HepG2 (cell line): ENCODE results near the gene USP10. TPM values are rescaled to one million over a fixed set of nuclear protein-coding genes. Genes with fewer than 3 reads are reported as not detected.

ENCODE experiments used
- ATAC-seq: fragments of 200-7000 bp; cut with Tn5 transposase; 3 replicates; pipeline ENCODE4 v1.9.1; 2020; ENCODE audit warnings: mild to moderate bottlenecking, moderate library complexity
- BruUV-seq: library from RNA; stranded (reverse); fragments of 400-500 nt; replicated peaks from 2 replicates; lab custom pipeline; 2021; lab: Mats Ljungman, UMichigan
- CTCF ChIA-PET: fragments of 300-600 bp; formaldehyde crosslinking; extraction: SDS; loops from one replicate; lab custom pipeline; 2021; ENCODE audit warnings: low total read pairs, inconsistent platforms, low intra/inter-chr PET ratio; lab: Yijun Ruan, JAX
- POLR2A ChIA-PET: fragments of 350-600 bp; sonication (Branson Sonifier 250); formaldehyde crosslinking; loops from one replicate; lab custom pipeline; 2020; ENCODE audit warnings: antibody characterized with exemption, inconsistent platforms; lab: Yijun Ruan, JAX
- DNase-seq: peaks from one replicate; pipeline ENCODE4 v3.0.0-alpha.2; 2015; ENCODE audit warnings: low spot score
- FAIRE-seq: peaks from 3 replicates; lab custom pipeline; 2011; peaks lifted over from hg19 to GRCh38; lab: Jason Lieb, UNC
- H2AFZ ChIP-seq: one replicate; pipeline ENCODE4 v1.6.1; 2011; ENCODE audit warnings: low read length, inconsistent platforms
- H3K27ac ChIP-seq: fragments of 300-600 bp; 3 replicates; pipeline ENCODE4 v1.8.0; 2011; ENCODE audit warnings: mixed run types, mild to moderate bottlenecking, mixed read lengths, low read length, inconsistent platforms; ENCODE audit not compliant: insufficient read depth; ENCODE audit errors: extremely low read length
- H3K27me3 ChIP-seq, 2 experiments: fragments of 200-600 bp in 1 of 2; 2 replicates in 1 of 2; 3 replicates in 1 of 2; pipeline versions ENCODE4 v1.6.0 to v1.8.0; 2011; ENCODE audit warnings: low read length in 2 of 2, mild to moderate bottlenecking in 2 of 2, moderate library complexity in 2 of 2, inconsistent platforms in 1 of 2; ENCODE audit not compliant: insufficient read depth in 2 of 2, control insufficient read depth in 1 of 2
- H3K36me3 ChIP-seq, 2 experiments: fragments of 200-600 bp in 1 of 2; replicated peaks in 1 of 2; 2 replicates in 1 of 2; 3 replicates in 1 of 2; pipeline versions ENCODE4 v1.5.1 to v1.8.0; 2011; ENCODE audit warnings: low read length in 2 of 2, inconsistent platforms in 1 of 2; ENCODE audit not compliant: insufficient read depth in 2 of 2, control insufficient read depth in 1 of 2
- H3K4me1 ChIP-seq: 2 replicates; pipeline ENCODE4 v1.5.1; 2012; ENCODE audit warnings: low read length, inconsistent platforms; ENCODE audit not compliant: insufficient read depth
- H3K4me2 ChIP-seq: 2 replicates; pipeline ENCODE4 v1.6.0; 2011; ENCODE audit warnings: low read depth, low read length, inconsistent platforms
- H3K4me3 ChIP-seq, 3 experiments: fragments of 200-600 bp in 1 of 3; sonication (generic), shearing (Covaris generic) in 1 of 3; replicated peaks in 1 of 3; 2 replicates each; pipeline ENCODE4 v1.5.1; 2011 to 2016; ENCODE audit warnings: low read length in 3 of 3, inconsistent platforms in 2 of 3, low read depth in 2 of 3, mild to moderate bottlenecking in 2 of 3, control low read depth in 1 of 3, mixed read lengths in 1 of 3; ENCODE audit not compliant: insufficient read depth in 1 of 3
- H3K79me2 ChIP-seq: one replicate; pipeline ENCODE4 v1.6.1; 2011; ENCODE audit warnings: low read length, inconsistent platforms; ENCODE audit not compliant: insufficient read depth
- H3K9ac ChIP-seq: 2 replicates; pipeline ENCODE4 v1.6.0; 2011; ENCODE audit warnings: mild to moderate bottlenecking, low read depth, low read length, inconsistent platforms; ENCODE audit not compliant: insufficient read depth
- H3K9me3 ChIP-seq: 2 replicates; pipeline ENCODE4 v1.5.1; 2012; ENCODE audit warnings: mild to moderate bottlenecking, low read length
- H4K20me1 ChIP-seq: 2 replicates; pipeline ENCODE4 v1.6.0; 2011; ENCODE audit warnings: inconsistent platforms, mild to moderate bottlenecking, low read length, moderate library complexity; ENCODE audit not compliant: insufficient read depth
- AGO2 ChIP-seq: fragments of 200-400 bp; formaldehyde crosslinking; optimal IDR thresholded peaks from 2 replicates; pipeline ENCODE3; 2017; ENCODE audit warnings: mild to moderate bottlenecking, low read depth, low read length, moderate library complexity
- BRCA1 ChIP-seq: sonication (generic); formaldehyde crosslinking; IDR thresholded peaks from 2 replicates; pipeline ENCODE4 v1.4.0; 2020; ENCODE audit warnings: missing genetic modification reagents
- HNRNPL ChIP-seq: fragments of 200-400 bp; formaldehyde crosslinking; IDR thresholded peaks from 2 replicates; pipeline ENCODE4 v1.6.1; 2017; ENCODE audit warnings: mild to moderate bottlenecking, low read depth, low read length
- MEIS1 ChIP-seq: sonication (generic); formaldehyde crosslinking; IDR thresholded peaks from 2 replicates; pipeline ENCODE4 v1.9.0; 2021; ENCODE audit warnings: mild to moderate bottlenecking, missing genetic modification reagents, moderate library complexity, borderline replicate concordance
- NPAS2 ChIP-seq: sonication (generic); formaldehyde crosslinking; IDR thresholded peaks from 2 replicates; pipeline ENCODE4 v1.8.0; 2022; ENCODE audit warnings: mild to moderate bottlenecking, missing genetic modification reagents, borderline replicate concordance
- ZBTB42 ChIP-seq: sonication (generic); formaldehyde crosslinking; IDR thresholded peaks from 2 replicates; pipeline ENCODE4 v1.5.0; 2020; ENCODE audit warnings: mild to moderate bottlenecking, missing genetic modification reagents
- ZNF230 ChIP-seq: sonication (generic); formaldehyde crosslinking; IDR thresholded peaks from 2 replicates; pipeline ENCODE4 v1.4.0; 2020; ENCODE audit warnings: mild to moderate bottlenecking, missing genetic modification reagents
- ZNF333 ChIP-seq: sonication (generic); formaldehyde crosslinking; IDR thresholded peaks from 2 replicates; pipeline ENCODE4 v1.4.0; 2020; ENCODE audit warnings: mild to moderate bottlenecking, missing genetic modification reagents, borderline replicate concordance
- ZNF605 ChIP-seq: sonication (generic); formaldehyde crosslinking; IDR thresholded peaks from 2 replicates; pipeline ENCODE4 v1.8.0; 2022; ENCODE audit warnings: mild to moderate bottlenecking, missing genetic modification reagents
- ZNF644 ChIP-seq: IDR thresholded peaks from 2 replicates; pipeline ENCODE4 v1.6.1; 2016; ENCODE audit warnings: low read depth
- WGBS: methylation state at CpG from one replicate; pipeline ENCODE4 v1.1.6; 2017; ENCODE audit warnings: low lambda C conversion rate; 5-methylcytosine and 5-hydroxymethylcytosine counted together
- in situ Hi-C: cut with HindIII; loops from 2 replicates; pipeline ENCODE4 v1.10.0; 2017; ENCODE audit warnings: low pct_unique_long_range_greater_than_20kb; ENCODE audit not compliant: extremely low pct_ligation_motif_present
- intact Hi-C: fragments of 100-400 bp; cut with micrococcal nuclease; formaldehyde crosslinking; loops from one replicate; pipeline ENCODE4 v1.10.0; 2022; ENCODE audit not compliant: unreplicated experiment
- polyA plus RNA-seq, 8 experiments: library from polyadenylated mRNA; depleted of rRNA in 3 of 8; stranded (reverse) in 7 of 8; unstranded in 1 of 8; fragments of >200 nt; fragmentation: Illumina TruSeq in 4 of 8; extraction: Trizol in 4 of 8; gene quantifications; 2 replicates each; pipeline versions ENCODE4 v1.2.1 to v1.2.3, GENCODE V29; 2011 to 2016; ENCODE audit warnings: low read depth in 4 of 8, missing spikeins in 1 of 8, mixed read lengths in 1 of 8; ENCODE audit not compliant: insufficient read depth in 1 of 8
- total RNA-seq, 5 experiments: library from RNA; depleted of rRNA; stranded (reverse); fragments of >200 nt; fragmentation: Illumina TruSeq; extraction: Trizol; gene quantifications; 2 replicates each; pipeline ENCODE4 v1.2.3, GENCODE V29; 2016; ENCODE audit warnings: low read depth in 1 of 5
- TF ChIP-seq, protein P1 (sequence below), 2 experiments: IDR thresholded peaks; 2 replicates each; pipeline ENCODE4 v1.6.1; 2011 to 2012; ENCODE audit warnings: low read length in 2 of 2, borderline replicate concordance in 1 of 2, low read depth in 1 of 2, mild to moderate bottlenecking in 1 of 2, moderate library complexity in 1 of 2

The USP10 gene
- total and polyA plus RNA-seq, 2 of the 13 experiments (the other 11 are each of a cell fraction or from before 2014, with no cell fraction given), result 79.1 to 122 TPM

DNA sequence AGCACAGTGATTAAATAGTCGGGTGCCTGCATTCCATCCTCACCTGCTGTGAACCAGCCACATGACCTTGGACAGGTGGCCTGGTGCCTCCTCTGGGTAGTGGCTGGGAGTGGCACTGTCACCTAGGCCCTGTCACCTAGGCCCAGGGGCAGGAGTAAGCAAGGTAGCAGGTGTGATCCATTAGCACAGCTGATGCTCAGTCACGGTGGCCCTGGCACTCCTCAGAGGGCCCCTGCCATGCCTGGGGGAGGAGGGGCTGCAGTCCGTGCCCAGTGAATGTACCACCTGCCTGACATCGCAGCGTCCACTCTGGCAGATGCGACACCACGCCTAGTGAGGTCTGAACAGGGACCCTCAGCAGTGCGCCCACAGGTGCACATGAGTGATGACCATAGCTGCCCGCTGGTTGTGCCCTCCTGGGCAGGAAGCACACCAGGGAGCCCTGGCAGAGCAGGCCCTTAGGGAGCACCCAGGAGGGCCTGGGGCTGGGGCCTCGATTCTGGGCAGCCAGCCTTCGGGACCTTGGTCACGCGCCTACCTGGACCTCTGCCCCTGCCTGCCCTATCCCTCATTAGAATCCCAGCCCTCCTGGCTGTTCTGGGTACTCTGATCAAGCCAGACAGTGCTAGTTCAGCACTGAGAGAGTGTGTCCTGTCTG lies 86.9 kb downstream of the USP10 start:
- BruUV-seq, result no TSS peak
- peak; percentile 42 for TF ChIP-seq AGO2
- 0 out of 2 replicates have a peak, but pooled peaks have one; percentile 39 for TF ChIP-seq HNRNPL
- TF ChIP-seq ZNF230, result no peak
- TF ChIP-seq MEIS1, result no peak
- TF ChIP-seq NPAS2 (CRISPR knock-in tag), result 0 out of 2 replicates have a peak, but pooled peaks have one; percentile 44
- TF ChIP-seq ZNF644, result no peak
- H3K4me2 ChIP-seq, result no peak overlapping the region
- peak; percentile 28 for ATAC-seq
- no peak for FAIRE-seq
- no peak overlapping the region for H3K9ac ChIP-seq
- in situ Hi-C loops, result no loop called here
- peaks cover 19% of the 10 kb centered on the region; the same call in 1 of the 2 replicates for H3K4me1 ChIP-seq
- H3K36me3 ChIP-seq, result no peaks in the 10 kb centered on the region
- no peaks in the 10 kb centered on the region for H3K79me2 ChIP-seq
- 35% methylated on average over 1 of the region's 13 CpGs for WGBS
- no peak overlapping the region for H3K27ac ChIP-seq
- no peaks in the 10 kb centered on the region for H3K27me3 ChIP-seq
- no peak for DNase-seq
- intact Hi-C loops, result no loop called here
- H4K20me1 ChIP-seq, result no peaks in the 10 kb centered on the region
- CTCF ChIA-PET, result no interaction called here
- POLR2A ChIA-PET, result no interaction called here
- no peaks in the 10 kb centered on the region for H3K9me3 ChIP-seq
- H3K4me3 ChIP-seq, result no peak overlapping the region
- H2AFZ ChIP-seq, result no peak overlapping the region

DNA sequence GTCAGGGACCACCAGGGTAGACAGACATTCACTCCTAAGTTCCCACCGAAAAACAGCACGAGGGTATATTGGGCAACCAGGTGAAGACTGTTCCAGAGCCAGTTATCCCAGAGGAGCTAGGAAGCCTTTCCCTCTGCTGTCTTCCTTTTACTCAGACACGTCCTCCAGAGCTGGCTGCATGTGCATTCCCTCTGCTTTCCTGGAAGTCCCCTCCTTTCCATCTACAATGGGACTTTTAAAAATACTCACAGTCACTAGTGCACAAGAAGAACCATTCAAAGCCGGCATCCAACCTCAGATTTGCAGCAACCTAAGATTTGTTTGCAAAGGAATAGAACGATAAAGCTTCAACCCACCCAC lies 87.4 kb downstream of the USP10 start:
- no peak overlapping the region for H2AFZ ChIP-seq
- CTCF ChIA-PET, result no interaction called here
- no peak overlapping the region for H3K4me2 ChIP-seq
- H3K4me3 ChIP-seq, result no peak overlapping the region
- no peaks in the 10 kb centered on the region for H4K20me1 ChIP-seq
- H3K4me1 ChIP-seq, result peaks cover 19% of the 10 kb centered on the region; the same call in 1 of the 2 replicates
- no peaks in the 10 kb centered on the region for H3K79me2 ChIP-seq
- FAIRE-seq (no peak), ATAC-seq (no peak), DNase-seq (no peak)
- WGBS, result 57% methylated on average over 5 of the region's 5 CpGs
- TF ChIP-seq, protein P1, sequence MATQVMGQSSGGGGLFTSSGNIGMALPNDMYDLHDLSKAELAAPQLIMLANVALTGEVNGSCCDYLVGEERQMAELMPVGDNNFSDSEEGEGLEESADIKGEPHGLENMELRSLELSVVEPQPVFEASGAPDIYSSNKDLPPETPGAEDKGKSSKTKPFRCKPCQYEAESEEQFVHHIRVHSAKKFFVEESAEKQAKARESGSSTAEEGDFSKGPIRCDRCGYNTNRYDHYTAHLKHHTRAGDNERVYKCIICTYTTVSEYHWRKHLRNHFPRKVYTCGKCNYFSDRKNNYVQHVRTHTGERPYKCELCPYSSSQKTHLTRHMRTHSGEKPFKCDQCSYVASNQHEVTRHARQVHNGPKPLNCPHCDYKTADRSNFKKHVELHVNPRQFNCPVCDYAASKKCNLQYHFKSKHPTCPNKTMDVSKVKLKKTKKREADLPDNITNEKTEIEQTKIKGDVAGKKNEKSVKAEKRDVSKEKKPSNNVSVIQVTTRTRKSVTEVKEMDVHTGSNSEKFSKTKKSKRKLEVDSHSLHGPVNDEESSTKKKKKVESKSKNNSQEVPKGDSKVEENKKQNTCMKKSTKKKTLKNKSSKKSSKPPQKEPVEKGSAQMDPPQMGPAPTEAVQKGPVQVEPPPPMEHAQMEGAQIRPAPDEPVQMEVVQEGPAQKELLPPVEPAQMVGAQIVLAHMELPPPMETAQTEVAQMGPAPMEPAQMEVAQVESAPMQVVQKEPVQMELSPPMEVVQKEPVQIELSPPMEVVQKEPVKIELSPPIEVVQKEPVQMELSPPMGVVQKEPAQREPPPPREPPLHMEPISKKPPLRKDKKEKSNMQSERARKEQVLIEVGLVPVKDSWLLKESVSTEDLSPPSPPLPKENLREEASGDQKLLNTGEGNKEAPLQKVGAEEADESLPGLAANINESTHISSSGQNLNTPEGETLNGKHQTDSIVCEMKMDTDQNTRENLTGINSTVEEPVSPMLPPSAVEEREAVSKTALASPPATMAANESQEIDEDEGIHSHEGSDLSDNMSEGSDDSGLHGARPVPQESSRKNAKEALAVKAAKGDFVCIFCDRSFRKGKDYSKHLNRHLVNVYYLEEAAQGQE (IDR thresholded peaks at IDR 0.05; ENCODE audit: borderline replicate concordance in 1 of 2, low read depth in 1 of 2, low read length in 2 of 2), result no peak
- no peak for TF ChIP-seq BRCA1 (CRISPR knock-in tag)
- TF ChIP-seq ZNF605, result no peak
- no peak for TF ChIP-seq ZNF333
- TF ChIP-seq ZBTB42 (CRISPR knock-in tag), result no peak
- H3K36me3 ChIP-seq, result no peaks in the 10 kb centered on the region
- in situ Hi-C loops (no loop called here), intact Hi-C loops (no loop called here)
- H3K9me3 ChIP-seq, result no peaks in the 10 kb centered on the region
- BruUV-seq, result no TSS peak
- POLR2A ChIA-PET, result interaction anchor here (0.7 kb wide), 1 partner anchor 773 kb away, joined by 3 read pairs; no protein-coding TSS in a partner anchor
- H3K9ac ChIP-seq, result no peak overlapping the region
- no peaks in the 10 kb centered on the region for H3K27me3 ChIP-seq
- H3K27ac ChIP-seq, result no peak overlapping the region
